Astrocyte (in vitro differentiated cells and primary cell): Measurements from ENCODE around the gene ORM1. TPM values are rescaled to one million over a fixed set of nuclear protein-coding genes. Genes with fewer than 3 reads are reported as not detected.

Experiments used
- DNase-seq: peaks from one replicate; pipeline ENCODE4 v3.0.0-alpha.2; 2010; ENCODE audit warnings: low read depth
- FAIRE-seq: peaks from 2 replicates; lab custom pipeline; 2011; peaks lifted over from hg19 to GRCh38; lab: Jason Lieb, UNC
- H2AFZ ChIP-seq: 2 replicates; pipeline ENCODE4 v1.6.0; 2012; ENCODE audit warnings: low read depth, low read length, inconsistent platforms
- H3K27ac ChIP-seq: 2 replicates; pipeline ENCODE4 v1.5.1; 2011; ENCODE audit warnings: low read depth, low read length, inconsistent platforms
- H3K27me3 ChIP-seq: 2 replicates; pipeline ENCODE4 v1.6.0; 2011; ENCODE audit warnings: low read length, inconsistent platforms; ENCODE audit not compliant: insufficient read depth
- H3K36me3 ChIP-seq: 2 replicates; pipeline ENCODE4 v1.5.1; 2011; ENCODE audit warnings: low read length, inconsistent platforms; ENCODE audit not compliant: insufficient read depth
- H3K4me1 ChIP-seq: 2 replicates; pipeline ENCODE4 v1.5.1; 2011; ENCODE audit warnings: low read length, inconsistent platforms; ENCODE audit not compliant: insufficient read depth
- H3K4me2 ChIP-seq: 2 replicates; pipeline ENCODE4 v1.6.0; 2012; ENCODE audit warnings: low read length, inconsistent platforms
- H3K4me3 ChIP-seq: 2 replicates; pipeline ENCODE4 v1.5.1; 2011; ENCODE audit warnings: low read depth, mild to moderate bottlenecking, low read length, inconsistent platforms; ENCODE audit not compliant: insufficient read depth
- H3K79me2 ChIP-seq: 2 replicates; pipeline ENCODE4 v1.6.0; 2012; ENCODE audit warnings: mild to moderate bottlenecking, low read length, inconsistent platforms; ENCODE audit not compliant: insufficient read depth
- H3K9ac ChIP-seq: 2 replicates; pipeline ENCODE4 v1.6.0; 2012; ENCODE audit warnings: mild to moderate bottlenecking, low read length, inconsistent platforms
- H3K9me3 ChIP-seq: 2 replicates; pipeline ENCODE4 v1.5.1; 2012; ENCODE audit warnings: low read depth, mild to moderate bottlenecking, low read length, inconsistent platforms; ENCODE audit not compliant: insufficient read depth
- H4K20me1 ChIP-seq: 2 replicates; pipeline ENCODE4 v1.6.0; 2012; ENCODE audit warnings: low read length, inconsistent platforms; ENCODE audit not compliant: insufficient read depth
- H3K27ac Mint-ChIP-seq: one replicate; pipeline ENCODE4 v1.8.0; 2021; ENCODE audit warnings: mild to moderate bottlenecking, mixed read lengths; ENCODE audit not compliant: unreplicated experiment
- H3K27me3 Mint-ChIP-seq: one replicate; pipeline ENCODE4 v1.8.0; 2021; ENCODE audit warnings: low read depth, mixed read lengths; ENCODE audit not compliant: unreplicated experiment
- H3K36me3 Mint-ChIP-seq: one replicate; pipeline ENCODE4 v1.8.0; 2021; ENCODE audit warnings: low read depth, mixed read lengths; ENCODE audit not compliant: unreplicated experiment
- H3K4me1 Mint-ChIP-seq: one replicate; pipeline ENCODE4 v1.8.0; 2021; ENCODE audit warnings: low read depth, mixed read lengths; ENCODE audit not compliant: unreplicated experiment
- H3K4me3 Mint-ChIP-seq: one replicate; pipeline ENCODE4 v1.8.0; 2021; ENCODE audit warnings: mild to moderate bottlenecking, moderate library complexity, mixed read lengths; ENCODE audit not compliant: unreplicated experiment
- H3K9me3 Mint-ChIP-seq: one replicate; pipeline ENCODE4 v1.8.0; 2021; ENCODE audit warnings: mild to moderate bottlenecking, mixed read lengths; ENCODE audit not compliant: unreplicated experiment
- EZH2 ChIP-seq: IDR thresholded peaks from 2 replicates; pipeline ENCODE4 v1.6.1; 2012; ENCODE audit warnings: mild to moderate bottlenecking, low read length, inconsistent platforms; ENCODE audit not compliant: insufficient read depth
- total RNA-seq: library from RNA; stranded (reverse); gene quantifications from 2 replicates; pipeline ENCODE4 v1.2.1, GENCODE V29; 2021
- TF ChIP-seq, protein P1 (sequence below): IDR thresholded peaks from 2 replicates; pipeline ENCODE4 v1.5.1; 2011; ENCODE audit warnings: low read depth, mild to moderate bottlenecking, inconsistent platforms, low read length, moderate library complexity; ENCODE audit not compliant: insufficient read depth

ORM1 gene
- total RNA-seq, 1 donor from 2014 or later = not detected

DNA sequence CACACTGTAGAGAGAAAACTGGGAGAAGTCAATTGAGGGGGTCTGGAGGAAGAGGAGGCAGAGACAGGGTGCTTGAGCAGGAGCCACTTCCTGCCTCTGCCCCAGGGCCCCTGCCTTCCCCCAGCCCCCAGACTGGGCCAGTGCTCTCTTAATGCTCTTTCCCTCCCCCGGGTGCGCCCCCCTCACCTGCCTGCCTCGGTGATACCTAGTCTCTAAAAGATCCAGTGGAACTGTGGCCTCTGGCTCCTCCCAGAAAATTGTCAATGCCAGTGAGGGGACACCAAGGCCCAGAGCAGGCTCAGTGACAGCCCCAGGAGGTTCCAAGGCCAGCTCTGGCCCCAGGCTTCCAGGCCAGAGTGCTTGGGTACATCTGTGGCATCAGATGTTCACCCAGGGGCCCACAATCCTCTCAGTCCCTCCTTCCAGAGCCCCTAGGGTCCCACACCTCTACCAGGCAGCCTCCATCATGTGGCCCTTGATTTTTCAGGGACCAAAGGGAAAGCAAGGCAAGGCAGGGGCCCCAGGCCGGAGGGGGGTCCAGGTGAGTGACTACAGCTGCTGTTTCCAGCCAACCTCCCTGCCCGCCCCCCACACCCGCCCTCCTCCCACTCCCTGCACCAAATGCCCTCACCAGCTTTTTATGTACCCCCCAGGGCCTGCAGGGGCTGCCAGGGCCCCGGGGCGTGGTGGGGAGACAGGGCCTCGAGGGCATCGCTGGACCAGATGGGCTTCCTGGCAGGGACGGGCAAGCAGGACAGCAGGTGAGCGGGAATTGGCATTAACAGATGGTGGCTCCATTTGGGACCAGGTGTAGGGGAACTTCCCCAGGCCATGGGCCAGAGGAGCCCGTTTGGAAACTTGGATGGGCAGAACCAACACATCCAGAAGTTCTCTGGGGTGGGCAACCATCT lies 33.1 kb upstream of the ORM1 start:
- Histone ChIP-seq H3K4me3 (no peak overlapping the region), H4K20me1 (no peaks in the 10 kb centered on the region), H3K4me1 (peaks cover 30% of the 10 kb centered on the region), H3K9me3 (no peaks in the 10 kb centered on the region), H3K9ac (no peak overlapping the region), H3K27ac (no peak overlapping the region), H2AFZ (no peak overlapping the region), H3K27me3 (no peaks in the 10 kb centered on the region), H3K36me3 (peaks cover 6% of the 10 kb centered on the region), H3K79me2 (no peaks in the 10 kb centered on the region), H3K4me2 (no peak overlapping the region)
- Mint-ChIP-seq H3K4me3 (no peak overlapping the region), H3K4me1 (peaks cover 28% of the 10 kb centered on the region), H3K9me3 (peaks cover 4% of the 10 kb centered on the region), H3K27me3 (no peaks in the 10 kb centered on the region), H3K27ac (no peak overlapping the region), H3K36me3 (peaks cover 22% of the 10 kb centered on the region)
- DNase-seq (no peak), FAIRE-seq (no peak)
- TF ChIP-seq, protein P1, sequence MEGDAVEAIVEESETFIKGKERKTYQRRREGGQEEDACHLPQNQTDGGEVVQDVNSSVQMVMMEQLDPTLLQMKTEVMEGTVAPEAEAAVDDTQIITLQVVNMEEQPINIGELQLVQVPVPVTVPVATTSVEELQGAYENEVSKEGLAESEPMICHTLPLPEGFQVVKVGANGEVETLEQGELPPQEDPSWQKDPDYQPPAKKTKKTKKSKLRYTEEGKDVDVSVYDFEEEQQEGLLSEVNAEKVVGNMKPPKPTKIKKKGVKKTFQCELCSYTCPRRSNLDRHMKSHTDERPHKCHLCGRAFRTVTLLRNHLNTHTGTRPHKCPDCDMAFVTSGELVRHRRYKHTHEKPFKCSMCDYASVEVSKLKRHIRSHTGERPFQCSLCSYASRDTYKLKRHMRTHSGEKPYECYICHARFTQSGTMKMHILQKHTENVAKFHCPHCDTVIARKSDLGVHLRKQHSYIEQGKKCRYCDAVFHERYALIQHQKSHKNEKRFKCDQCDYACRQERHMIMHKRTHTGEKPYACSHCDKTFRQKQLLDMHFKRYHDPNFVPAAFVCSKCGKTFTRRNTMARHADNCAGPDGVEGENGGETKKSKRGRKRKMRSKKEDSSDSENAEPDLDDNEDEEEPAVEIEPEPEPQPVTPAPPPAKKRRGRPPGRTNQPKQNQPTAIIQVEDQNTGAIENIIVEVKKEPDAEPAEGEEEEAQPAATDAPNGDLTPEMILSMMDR = no peak
- no peak for TF ChIP-seq EZH2

DNA sequence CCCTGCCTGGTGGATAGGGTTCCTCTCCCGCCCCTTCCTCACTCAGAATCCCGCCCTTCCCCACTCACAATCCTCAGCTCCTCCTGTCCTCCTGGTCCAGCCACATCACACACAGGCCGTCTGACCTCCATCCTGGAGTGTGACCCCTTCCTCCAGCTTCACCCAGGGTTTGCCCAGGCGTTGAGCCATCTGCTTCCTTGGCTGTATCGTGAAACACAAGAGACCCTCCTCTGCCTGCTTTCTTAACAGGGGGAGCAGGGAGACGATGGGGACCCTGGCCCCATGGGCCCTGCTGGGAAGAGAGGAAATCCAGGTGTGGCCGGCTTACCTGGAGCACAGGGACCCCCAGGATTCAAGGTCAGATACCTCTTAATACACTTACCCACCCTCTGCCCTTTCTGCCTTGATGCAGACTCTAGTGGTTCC lies 32.3 kb upstream of the ORM1 start:
- Histone ChIP-seq H4K20me1 (no peaks in the 10 kb centered on the region), H3K27me3 (no peaks in the 10 kb centered on the region), H3K9me3 (no peaks in the 10 kb centered on the region), H3K9ac (no peak overlapping the region), H3K4me3 (no peak overlapping the region), H3K36me3 (peaks cover 12% of the 10 kb centered on the region), H3K27ac (no peak overlapping the region), H3K4me1 (peaks cover 22% of the 10 kb centered on the region), H2AFZ (no peak overlapping the region), H3K79me2 (no peaks in the 10 kb centered on the region), H3K4me2 (no peak overlapping the region)
- no peak for TF ChIP-seq EZH2
- TF ChIP-seq, protein P1 = no peak
- Mint-ChIP-seq H3K36me3 (peaks cover 27% of the 10 kb centered on the region), H3K9me3 (peaks cover 7% of the 10 kb centered on the region), H3K4me1 (peaks cover 22% of the 10 kb centered on the region), H3K4me3 (no peak overlapping the region), H3K27ac (peak overlapping the region; percentile 89), H3K27me3 (no peaks in the 10 kb centered on the region)
- DNase-seq (no peak), FAIRE-seq (no peak)

DNA sequence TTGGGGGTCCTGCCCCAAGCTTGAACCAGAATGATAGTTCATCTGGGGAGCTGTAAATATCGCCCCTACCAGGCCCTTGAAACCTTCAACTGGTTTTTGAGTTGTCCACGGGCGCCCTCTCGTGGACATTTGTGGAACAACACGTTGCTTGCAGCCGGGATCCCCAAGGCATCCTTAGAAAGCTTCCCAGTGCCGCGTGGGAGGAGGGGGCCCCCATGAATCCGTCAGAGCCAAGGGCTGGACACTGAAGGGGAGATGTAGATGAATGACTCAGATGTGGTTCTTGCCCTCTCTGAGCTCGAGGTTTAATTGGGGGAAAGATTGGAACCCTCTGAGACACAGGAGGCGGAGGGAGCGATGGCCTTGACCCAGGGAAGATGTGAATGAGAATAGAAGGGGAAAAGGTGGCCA lies 31.8 kb upstream of the ORM1 start:
- no peak overlapping the region for H3K4me3 Mint-ChIP-seq
- peaks cover 31% of the 10 kb centered on the region for H3K36me3 Mint-ChIP-seq
- Histone ChIP-seq H2AFZ (no peak overlapping the region), H3K27ac (no peak overlapping the region), H3K9ac (no peak overlapping the region), H3K4me2 (no peak overlapping the region), H4K20me1 (no peaks in the 10 kb centered on the region), H3K79me2 (no peaks in the 10 kb centered on the region), H3K9me3 (no peaks in the 10 kb centered on the region), H3K4me1 (peaks cover 17% of the 10 kb centered on the region), H3K36me3 (peaks cover 16% of the 10 kb centered on the region), H3K4me3 (no peak overlapping the region), H3K27me3 (no peaks in the 10 kb centered on the region)
- H3K27me3 Mint-ChIP-seq = no peaks in the 10 kb centered on the region
- peaks cover 18% of the 10 kb centered on the region for H3K4me1 Mint-ChIP-seq
- FAIRE-seq (no peak), DNase-seq (peak; percentile 31)
- H3K27ac Mint-ChIP-seq = peak overlapping the region; percentile 89
- TF ChIP-seq EZH2 = no peak
- TF ChIP-seq, protein P1 = peak; percentile 73
- peaks cover 7% of the 10 kb centered on the region for H3K9me3 Mint-ChIP-seq
